Inflammatory macrophage treated with lipopolysaccharide for 4 hours (primary cell): ENCODE measurements around the gene CNN2.

ENCODE experiments used
- DNase-seq: peaks from one replicate; pipeline ENCODE4 v3.0.0-alpha.2; 2020

Gene CNN2

GRCh38 chr19:1025960-1026782 is at the start of gene CNN2:
TSS of gene CNN2 (plus strand) at chr19:1026608. CDS start at chr19:1026662, 54 bp downstream.
- DNase-seq = peak; percentile 76

GRCh38 chr19:977058-977464 is 49.3 kb upstream of the CNN2 start:
- no peak for DNase-seq

GRCh38 chr19:979318-979741 is 47.1 kb upstream of the CNN2 start:
- no peak for DNase-seq

- peak; percentile 33 for DNase-seq
Measured at GRCh38 chr19:980133-980998, 46.0 kb upstream of the CNN2 start.

- peak; percentile 58 for DNase-seq
Measured at GRCh38 chr19:982567-983170, 43.7 kb upstream of the CNN2 start.

- peak; percentile 90 for DNase-seq
Measured at GRCh38 chr19:984165-984967, 42.0 kb upstream of the CNN2 start, which contains the start of gene WDR18. TSS of gene WDR18 (plus strand) at chr19:984345. CDS start at chr19:984354, 9 bp downstream.

- DNase-seq = no peak
Measured at GRCh38 chr19:986083-986482, 40.3 kb upstream of the CNN2 start.

GRCh38 chr19:988081-988480 is 38.3 kb upstream of the CNN2 start:
- no peak for DNase-seq

GRCh38 chr19:988510-988909 is 37.9 kb upstream of the CNN2 start:
- DNase-seq = no peak

GRCh38 chr19:989381-990081 is 36.9 kb upstream of the CNN2 start:
- DNase-seq = no peak

GRCh38 chr19:990119-990571 is 36.3 kb upstream of the CNN2 start:
- no peak for DNase-seq

GRCh38 chr19:990746-991145 is 35.7 kb upstream of the CNN2 start:
- no peak for DNase-seq

- DNase-seq = peak; percentile 33
Measured at GRCh38 chr19:991174-991931, 35.1 kb upstream of the CNN2 start.

- DNase-seq = no peak
Measured at GRCh38 chr19:991932-992669, 34.3 kb upstream of the CNN2 start.

GRCh38 chr19:992670-993055 is 33.7 kb upstream of the CNN2 start:
- DNase-seq = no peak

- DNase-seq = no peak
Measured at GRCh38 chr19:993361-993830, 33.0 kb upstream of the CNN2 start.

- no peak for DNase-seq
Measured at GRCh38 chr19:993831-994393, 32.5 kb upstream of the CNN2 start.

GRCh38 chr19:994516-994915 is 31.9 kb upstream of the CNN2 start:
- no peak for DNase-seq

GRCh38 chr19:995051-995827 is 31.2 kb upstream of the CNN2 start:
- DNase-seq = no peak
